Left kidney (tissue), 2 donors: ENCODE results near the gene PDK4. TPM values are rescaled to one million over a fixed set of nuclear protein-coding genes. Genes with fewer than 3 reads are reported as not detected.
"Not testable (repeated sequence)": the region's sequence is repeated elsewhere in the genome, so short reads cannot be mapped to it uniquely, and the experiment has no call there.

Experiments
- DNase-seq: peaks from one replicate; pipeline ENCODE4 v3.0.0-alpha.2; 2013
- polyA plus RNA-seq: library from polyadenylated mRNA; unstranded; fragments of 120-200 nt; gene quantifications from one replicate; pipeline ENCODE4 v1.2.1, GENCODE V29; 2013; ENCODE audit not compliant: insufficient read length

The PDK4 gene
- polyA plus RNA-seq, 1 donor, result 17.4 TPM

- DNase-seq, result no peak
Measured at GRCh38 chr7:95577137-95577536, 19.2 kb downstream of the PDK4 start.

GRCh38 chr7:95569720-95570119 is 26.6 kb downstream of the PDK4 start:
- no peak for DNase-seq

GRCh38 chr7:95560674-95561073 is 35.6 kb downstream of the PDK4 start:
- no peak for DNase-seq

GRCh38 chr7:95558864-95559263 is 37.5 kb downstream of the PDK4 start:
- DNase-seq, result no peak

GRCh38 chr7:95556777-95557176 is 39.5 kb downstream of the PDK4 start:
- DNase-seq, result no peak

- DNase-seq, result no peak
Measured at GRCh38 chr7:95553939-95554338, 42.4 kb downstream of the PDK4 start.

GRCh38 chr7:95552010-95552926 is 44.0 kb downstream of the PDK4 start:
- DNase-seq, result not testable (repeated sequence)

- no peak for DNase-seq
Measured at GRCh38 chr7:95550546-95550945, 45.8 kb downstream of the PDK4 start.

- no peak for DNase-seq
Measured at GRCh38 chr7:95549818-95550529, 46.3 kb downstream of the PDK4 start.

- DNase-seq, result no peak
Measured at GRCh38 chr7:95547361-95548348, 48.7 kb downstream of the PDK4 start.

- no peak for DNase-seq
Measured at GRCh38 chr7:95546647-95547046, 49.7 kb downstream of the PDK4 start.

GRCh38 chr7:95545673-95546072 is 50.6 kb downstream of the PDK4 start:
- DNase-seq, result no peak

GRCh38 chr7:95545007-95545615 is 51.2 kb downstream of the PDK4 start:
- peak; percentile 65 for DNase-seq

GRCh38 chr7:95544171-95544570 is 52.1 kb downstream of the PDK4 start:
- DNase-seq, result no peak

- DNase-seq, result no peak
Measured at GRCh38 chr7:95543312-95543711, 53.0 kb downstream of the PDK4 start.

- DNase-seq, result no peak
Measured at GRCh38 chr7:95540366-95540765, 56.0 kb downstream of the PDK4 start.

- no peak for DNase-seq
Measured at GRCh38 chr7:95539426-95539825, 56.9 kb downstream of the PDK4 start.

GRCh38 chr7:95537468-95537867 is 58.8 kb downstream of the PDK4 start:
- DNase-seq, result no peak

GRCh38 chr7:95536656-95537311 is 59.5 kb downstream of the PDK4 start:
- DNase-seq, result no peak

GRCh38 chr7:95535662-95536061 is 60.7 kb downstream of the PDK4 start:
- no peak for DNase-seq

GRCh38 chr7:95534796-95535195 is 61.5 kb downstream of the PDK4 start:
- no peak for DNase-seq
